Measurements from ENCODE around the gene GRK1.

GRK1 gene

GRCh38 chr13:113667771-113668490, 912 bp downstream of the GRK1 start:
- TF ChIP-seq, protein P1, sequence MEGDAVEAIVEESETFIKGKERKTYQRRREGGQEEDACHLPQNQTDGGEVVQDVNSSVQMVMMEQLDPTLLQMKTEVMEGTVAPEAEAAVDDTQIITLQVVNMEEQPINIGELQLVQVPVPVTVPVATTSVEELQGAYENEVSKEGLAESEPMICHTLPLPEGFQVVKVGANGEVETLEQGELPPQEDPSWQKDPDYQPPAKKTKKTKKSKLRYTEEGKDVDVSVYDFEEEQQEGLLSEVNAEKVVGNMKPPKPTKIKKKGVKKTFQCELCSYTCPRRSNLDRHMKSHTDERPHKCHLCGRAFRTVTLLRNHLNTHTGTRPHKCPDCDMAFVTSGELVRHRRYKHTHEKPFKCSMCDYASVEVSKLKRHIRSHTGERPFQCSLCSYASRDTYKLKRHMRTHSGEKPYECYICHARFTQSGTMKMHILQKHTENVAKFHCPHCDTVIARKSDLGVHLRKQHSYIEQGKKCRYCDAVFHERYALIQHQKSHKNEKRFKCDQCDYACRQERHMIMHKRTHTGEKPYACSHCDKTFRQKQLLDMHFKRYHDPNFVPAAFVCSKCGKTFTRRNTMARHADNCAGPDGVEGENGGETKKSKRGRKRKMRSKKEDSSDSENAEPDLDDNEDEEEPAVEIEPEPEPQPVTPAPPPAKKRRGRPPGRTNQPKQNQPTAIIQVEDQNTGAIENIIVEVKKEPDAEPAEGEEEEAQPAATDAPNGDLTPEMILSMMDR (IDR thresholded peaks at IDR 0.05): no peak

DNA sequence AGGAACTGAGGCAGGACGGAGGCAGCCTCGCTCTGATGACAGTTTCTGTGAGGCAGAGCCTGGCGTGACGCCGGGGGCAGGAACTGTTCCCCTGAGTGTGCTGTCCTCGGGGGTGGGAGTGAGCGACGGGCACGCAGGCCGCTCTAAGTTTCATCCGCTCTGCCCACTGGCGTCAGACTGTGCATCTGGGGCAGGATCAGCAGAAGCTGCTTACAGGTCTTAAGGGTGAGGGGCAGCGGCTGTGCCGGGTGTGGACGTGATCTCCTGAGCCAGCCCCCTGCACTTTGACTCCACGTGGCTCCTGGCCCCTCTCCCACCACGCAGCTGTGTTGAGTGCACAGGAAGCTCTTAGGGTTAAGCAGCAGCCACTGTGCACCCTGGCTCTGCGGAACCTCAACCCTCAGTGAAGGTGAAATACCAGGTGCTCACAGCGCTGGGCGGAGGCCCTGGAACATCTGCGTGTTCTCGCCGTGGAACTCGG, 1.5 kb downstream of the GRK1 start:
- TF ChIP-seq, protein P1 (IDR thresholded peaks at IDR 0.05): no peak

GRCh38 chr13:113669231-113669754, 2.3 kb downstream of the GRK1 start:
- TF ChIP-seq, protein P1 (IDR thresholded peaks at IDR 0.05): no peak

- TF ChIP-seq, protein P1 (IDR thresholded peaks at IDR 0.05): no peak
These were observed 2.8 kb downstream of the GRK1 start for GRCh38 chr13:113669755-113670341.

DNA sequence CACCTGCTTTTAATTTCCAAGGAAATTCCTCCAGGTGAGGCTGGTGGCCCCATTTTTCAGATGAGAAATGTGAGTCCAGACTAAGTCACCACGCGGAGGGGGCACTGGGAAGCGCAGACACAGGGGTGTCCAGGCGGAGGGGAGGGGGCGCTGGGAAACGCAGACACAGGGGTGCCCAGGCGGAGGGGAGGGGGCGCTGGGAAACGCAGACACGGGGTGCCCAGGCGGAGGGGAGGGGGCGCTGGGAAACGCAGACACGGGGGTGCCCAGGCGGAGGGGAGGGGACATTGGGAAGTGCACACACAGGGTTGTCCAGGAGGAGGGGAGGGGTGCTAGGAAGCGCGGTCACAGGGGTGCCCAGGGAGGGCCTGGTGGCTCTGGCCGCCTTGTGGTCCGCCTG, 3.5 kb downstream of the GRK1 start:
- TF ChIP-seq, protein P1 (IDR thresholded peaks at IDR 0.05): no peak

- TF ChIP-seq, protein P1 (IDR thresholded peaks at IDR 0.05): no peak
These were observed 4.3 kb downstream of the GRK1 start for GRCh38 chr13:113671066-113672001.

DNA sequence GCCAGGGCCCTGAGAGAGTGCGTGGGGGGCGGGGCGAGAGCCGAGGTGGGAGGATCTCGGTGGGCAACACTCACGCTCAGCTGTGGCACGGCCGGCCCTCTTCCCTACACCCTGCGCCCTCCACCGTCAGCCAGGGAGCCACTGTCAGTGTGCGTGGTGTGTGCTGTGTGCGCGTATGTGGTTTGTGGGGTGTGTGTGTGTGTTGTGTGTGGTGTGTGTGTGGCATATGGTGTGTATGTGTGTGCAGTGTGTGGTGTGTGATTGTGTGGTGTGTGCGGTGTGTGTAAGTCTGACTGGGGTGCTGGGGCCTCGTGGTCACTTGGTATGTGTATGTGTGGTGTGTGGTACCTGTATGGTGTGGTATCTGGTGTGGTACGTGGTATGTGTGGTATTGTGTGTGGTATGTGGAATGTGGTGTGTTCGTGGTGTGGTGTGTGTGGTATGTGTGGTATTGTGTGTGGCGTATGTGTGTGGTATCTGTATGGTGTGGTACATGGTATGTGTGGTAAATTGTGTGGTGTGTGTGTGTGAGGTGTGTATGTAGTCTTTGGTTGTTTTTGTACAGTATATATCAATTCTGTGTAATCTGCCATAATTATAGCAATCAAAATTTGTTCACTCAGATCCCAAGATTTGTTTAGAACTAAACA, 5.1 kb downstream of the GRK1 start:
- TF ChIP-seq, protein P1 (IDR thresholded peaks at IDR 0.05): no peak
